ENCODE results near the gene FHIT.
"Not testable (repeated sequence)": the region's sequence is repeated elsewhere in the genome, so short reads cannot be mapped to it uniquely, and the experiment has no call there.

Gene FHIT

GRCh38 chr3:60551455-60552209, 699.6 kb downstream of the FHIT start:
- DNase-seq = no peak

- DNase-seq = no peak
These were observed 701.4 kb downstream of the FHIT start for GRCh38 chr3:60549863-60550262.

- DNase-seq = peak; percentile 6
These were observed 708.3 kb downstream of the FHIT start for GRCh38 chr3:60542995-60543394.

- not testable (repeated sequence) for DNase-seq
These were observed 711.9 kb downstream of the FHIT start for GRCh38 chr3:60539394-60539793.

- DNase-seq = no peak
These were observed 714.8 kb downstream of the FHIT start for GRCh38 chr3:60536420-60536819.

- no peak for DNase-seq
These were observed 719.5 kb downstream of the FHIT start for GRCh38 chr3:60531759-60532158.

GRCh38 chr3:60528651-60529050, 722.6 kb downstream of the FHIT start:
- no peak for DNase-seq

- DNase-seq = no peak
These were observed 727.7 kb downstream of the FHIT start for GRCh38 chr3:60523536-60523935.

GRCh38 chr3:60517134-60517533, 734.1 kb downstream of the FHIT start:
- no peak for DNase-seq

GRCh38 chr3:60514866-60515265, 736.4 kb downstream of the FHIT start:
- no peak for DNase-seq

- DNase-seq = no peak
These were observed 737.1 kb downstream of the FHIT start for GRCh38 chr3:60514085-60514649.

GRCh38 chr3:60513241-60513640, 738.0 kb downstream of the FHIT start:
- no peak for DNase-seq

GRCh38 chr3:60512506-60512905, 738.7 kb downstream of the FHIT start:
- no peak for DNase-seq

- no peak for DNase-seq
These were observed 741.8 kb downstream of the FHIT start for GRCh38 chr3:60509471-60509870.

- DNase-seq = no peak
These were observed 746.3 kb downstream of the FHIT start for GRCh38 chr3:60504827-60505457.

GRCh38 chr3:60501314-60501713, 749.9 kb downstream of the FHIT start:
- no peak for DNase-seq

- no peak for DNase-seq
These were observed 753.4 kb downstream of the FHIT start for GRCh38 chr3:60497902-60498301.

GRCh38 chr3:60490992-60491391, 760.3 kb downstream of the FHIT start:
- DNase-seq = no peak

GRCh38 chr3:60475096-60475495, 776.2 kb downstream of the FHIT start:
- no peak for DNase-seq

- no peak for DNase-seq
These were observed 781.8 kb downstream of the FHIT start for GRCh38 chr3:60469481-60469880.

GRCh38 chr3:60463685-60464084, 787.6 kb downstream of the FHIT start:
- DNase-seq = no peak

- DNase-seq = peak; percentile 29
These were observed 790.0 kb downstream of the FHIT start for GRCh38 chr3:60461267-60461666.

GRCh38 chr3:60456180-60456579, 795.1 kb downstream of the FHIT start:
- no peak for DNase-seq

GRCh38 chr3:60453326-60453725, 797.9 kb downstream of the FHIT start:
- DNase-seq = no peak

Data from fibroblast of skin of scalp (primary cell).